HG03558 (cell line): Measurements from ENCODE around the gene IQCK.
"Not testable (repeated sequence)": the region's sequence is repeated elsewhere in the genome, so short reads cannot be mapped to it uniquely, and the experiment has no call there.

Experiments
- ATAC-seq: cut with Tn5 transposase; IDR thresholded peaks from one replicate; pipeline ENCODE4 v1.9.1; 2021; ENCODE audit warnings: moderate number of reproducible peaks; ENCODE audit not compliant: unreplicated experiment; ENCODE audit errors: extremely low read depth

The IQCK gene

GRCh38 chr16:19784183-19784736 is 66.2 kb downstream of the IQCK start:
- no peak for ATAC-seq

- no peak for ATAC-seq
These were observed 67.0 kb downstream of the IQCK start for GRCh38 chr16:19785081-19785480.

GRCh38 chr16:19785512-19786130 is 67.5 kb downstream of the IQCK start:
- no peak for ATAC-seq

GRCh38 chr16:19801369-19801768 is 83.3 kb downstream of the IQCK start:
- not testable (repeated sequence) for ATAC-seq

- not testable (repeated sequence) for ATAC-seq
These were observed 83.8 kb downstream of the IQCK start for GRCh38 chr16:19801824-19802223.

- ATAC-seq = no peak
These were observed 84.5 kb downstream of the IQCK start for GRCh38 chr16:19802612-19803011.

GRCh38 chr16:19804538-19805323 is 86.7 kb downstream of the IQCK start:
- ATAC-seq = no peak

GRCh38 chr16:19805459-19806162 is 87.5 kb downstream of the IQCK start:
- ATAC-seq = no peak

GRCh38 chr16:19808061-19808641 is 90.1 kb downstream of the IQCK start:
- ATAC-seq = no peak

- ATAC-seq = no peak
These were observed 91.1 kb downstream of the IQCK start for GRCh38 chr16:19809121-19809635.

- no peak for ATAC-seq
These were observed 91.6 kb downstream of the IQCK start for GRCh38 chr16:19809693-19810092.

- ATAC-seq = no peak
These were observed 93.0 kb downstream of the IQCK start for GRCh38 chr16:19810817-19811731.

- ATAC-seq = no peak
These were observed 94.9 kb downstream of the IQCK start for GRCh38 chr16:19812986-19813385.

GRCh38 chr16:19815418-19815817 is 97.3 kb downstream of the IQCK start:
- ATAC-seq = no peak

- no peak for ATAC-seq
These were observed 99.1 kb downstream of the IQCK start for GRCh38 chr16:19817122-19817521.

GRCh38 chr16:19817875-19818274 is 99.8 kb downstream of the IQCK start:
- no peak for ATAC-seq

GRCh38 chr16:19822533-19822932 is 104.5 kb downstream of the IQCK start:
- no peak for ATAC-seq

- no peak for ATAC-seq
These were observed 105.3 kb downstream of the IQCK start for GRCh38 chr16:19823322-19823721.

- ATAC-seq = no peak
These were observed 106.1 kb downstream of the IQCK start for GRCh38 chr16:19824216-19824615.
